HFF-Myc (cell line): Measurements from ENCODE around the gene UGT3A1.
"Not testable (repeated sequence)": the region's sequence is repeated elsewhere in the genome, so short reads cannot be mapped to it uniquely, and the experiment has no call there.

Source experiments
- DNase-seq: peaks from one replicate; pipeline ENCODE4 v3.0.0-alpha.2; 2011; ENCODE audit warnings: low read depth; ENCODE audit errors: extremely low read depth
- H3K4me3 ChIP-seq: replicated peaks from 2 replicates; pipeline ENCODE4 v1.5.1; 2011; ENCODE audit warnings: low read depth, mild to moderate bottlenecking, control low read depth, low read length
- CTCF ChIP-seq: IDR thresholded peaks from 2 replicates; pipeline ENCODE4 v1.5.1; 2012; ENCODE audit warnings: mild to moderate bottlenecking, low read depth, low read length, control low read depth; ENCODE audit errors: missing control alignments

UGT3A1 gene

GRCh38 chr5:35988529-35988928, 2.7 kb downstream of the UGT3A1 start:
- DNase-seq: no peak
- H3K4me3 ChIP-seq: no peak overlapping the region
- TF ChIP-seq CTCF: no peak

GRCh38 chr5:35987776-35988175, 3.4 kb downstream of the UGT3A1 start:
- H3K4me3 ChIP-seq: no peak overlapping the region
- TF ChIP-seq CTCF: no peak
- no peak for DNase-seq

GRCh38 chr5:35979715-35980114, 11.5 kb downstream of the UGT3A1 start:
- DNase-seq: no peak
- H3K4me3 ChIP-seq: no peak overlapping the region
- no peak for TF ChIP-seq CTCF

GRCh38 chr5:35976859-35977258, 14.3 kb downstream of the UGT3A1 start:
- H3K4me3 ChIP-seq, DNase-seq: not testable (repeated sequence)

GRCh38 chr5:35974570-35974969, 16.6 kb downstream of the UGT3A1 start:
- no peak overlapping the region for H3K4me3 ChIP-seq
- no peak for TF ChIP-seq CTCF
- DNase-seq: no peak

- TF ChIP-seq CTCF: no peak
- H3K4me3 ChIP-seq: no peak overlapping the region
- no peak for DNase-seq
Measured at GRCh38 chr5:35971878-35972210, 19.3 kb downstream of the UGT3A1 start.

GRCh38 chr5:35971186-35971877, 19.9 kb downstream of the UGT3A1 start:
- no peak for TF ChIP-seq CTCF
- DNase-seq: no peak
- no peak overlapping the region for H3K4me3 ChIP-seq
